ENCODE results near the gene RBKS. TPM values are rescaled to one million over a fixed set of nuclear protein-coding genes. Genes with fewer than 3 reads are reported as not detected.

The RBKS gene
- total and polyA plus RNA-seq, 8 donors = 1.5 to 3.9 (median 2.4) TPM

DNA sequence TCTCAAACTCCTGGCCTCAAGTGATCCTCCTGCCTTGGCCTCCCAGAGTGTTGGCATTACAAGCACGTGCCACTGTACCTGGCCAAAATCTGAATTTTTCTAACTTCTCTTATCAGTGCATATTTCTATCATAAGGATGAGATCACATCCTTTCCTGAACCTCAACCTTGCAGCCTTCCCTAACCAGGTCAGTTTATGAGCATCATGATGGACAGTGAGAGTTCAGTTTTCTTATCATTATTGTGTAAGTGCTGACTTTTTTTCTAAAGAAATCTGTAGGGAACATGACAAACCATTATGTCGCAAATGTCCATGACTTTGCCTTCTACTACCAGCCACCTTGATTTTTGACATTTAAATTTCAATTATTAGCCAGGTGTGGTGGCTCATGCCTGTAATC lies 87.1 kb downstream of the RBKS start:
- no peaks in the 10 kb centered on the region for H3K27me3 ChIP-seq
- ATAC-seq = no peak
- WGBS, 2 donors = 93% methylated on average over 2 of the region's 2 CpGs

GRCh38 chr2:27802547-27802946 lies 87.6 kb downstream of the RBKS start:
- H3K27me3 ChIP-seq = no peaks in the 10 kb centered on the region
- no peak for ATAC-seq
- no peak overlapping the region for H3K4me3 ChIP-seq
- WGBS, 2 donors = 95 to 98% methylated on average over 6 of the region's 6 CpGs
- no peaks in the 10 kb centered on the region for H3K36me3 ChIP-seq
- H3K9me3 ChIP-seq = no peaks in the 10 kb centered on the region
- intact Hi-C loops (cut with DNase I) = no loop called here
- FAIRE-seq = no peak
- no peak overlapping the region for H3K27ac ChIP-seq
- TF ChIP-seq, protein P1, sequence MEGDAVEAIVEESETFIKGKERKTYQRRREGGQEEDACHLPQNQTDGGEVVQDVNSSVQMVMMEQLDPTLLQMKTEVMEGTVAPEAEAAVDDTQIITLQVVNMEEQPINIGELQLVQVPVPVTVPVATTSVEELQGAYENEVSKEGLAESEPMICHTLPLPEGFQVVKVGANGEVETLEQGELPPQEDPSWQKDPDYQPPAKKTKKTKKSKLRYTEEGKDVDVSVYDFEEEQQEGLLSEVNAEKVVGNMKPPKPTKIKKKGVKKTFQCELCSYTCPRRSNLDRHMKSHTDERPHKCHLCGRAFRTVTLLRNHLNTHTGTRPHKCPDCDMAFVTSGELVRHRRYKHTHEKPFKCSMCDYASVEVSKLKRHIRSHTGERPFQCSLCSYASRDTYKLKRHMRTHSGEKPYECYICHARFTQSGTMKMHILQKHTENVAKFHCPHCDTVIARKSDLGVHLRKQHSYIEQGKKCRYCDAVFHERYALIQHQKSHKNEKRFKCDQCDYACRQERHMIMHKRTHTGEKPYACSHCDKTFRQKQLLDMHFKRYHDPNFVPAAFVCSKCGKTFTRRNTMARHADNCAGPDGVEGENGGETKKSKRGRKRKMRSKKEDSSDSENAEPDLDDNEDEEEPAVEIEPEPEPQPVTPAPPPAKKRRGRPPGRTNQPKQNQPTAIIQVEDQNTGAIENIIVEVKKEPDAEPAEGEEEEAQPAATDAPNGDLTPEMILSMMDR (IDR thresholded peaks at IDR 0.05) = no peak
- no peaks in the 10 kb centered on the region for H3K4me1 ChIP-seq
- no peak for DNase-seq

More for the DNA sequence above, 87.1 kb downstream of the RBKS start:
- intact Hi-C loops (cut with DNase I) = no loop called here
- DNase-seq (no peak), FAIRE-seq (no peak)
- H3K4me3 ChIP-seq = no peak overlapping the region
- no peak overlapping the region for H3K27ac ChIP-seq
- no peaks in the 10 kb centered on the region for H3K4me1 ChIP-seq
- no peaks in the 10 kb centered on the region for H3K36me3 ChIP-seq
- H3K9me3 ChIP-seq = no peaks in the 10 kb centered on the region
- TF ChIP-seq, protein P1 (IDR thresholded peaks at IDR 0.05) = no peak

- WGBS, 2 donors = 88 to 89% methylated on average over 6 of the region's 6 CpGs
- intact Hi-C loops (cut with DNase I) = no loop called here
- H3K4me3 ChIP-seq = no peak overlapping the region
- H3K9me3 ChIP-seq = no peaks in the 10 kb centered on the region
- TF ChIP-seq, protein P1 (IDR thresholded peaks at IDR 0.05) = no peak
- FAIRE-seq = no peak
- no peaks in the 10 kb centered on the region for H3K4me1 ChIP-seq
- ATAC-seq = no peak
- H3K27ac ChIP-seq = no peak overlapping the region
- no peak for DNase-seq
- H3K36me3 ChIP-seq = no peaks in the 10 kb centered on the region
- no peaks in the 10 kb centered on the region for H3K27me3 ChIP-seq
Measured at GRCh38 chr2:27800856-27801255, 89.3 kb downstream of the RBKS start.

GRCh38 chr2:27799646-27800010 lies 90.6 kb downstream of the RBKS start:
- peak in 2 of 4 donors; percentile 11 to 35 for ATAC-seq

DNA sequence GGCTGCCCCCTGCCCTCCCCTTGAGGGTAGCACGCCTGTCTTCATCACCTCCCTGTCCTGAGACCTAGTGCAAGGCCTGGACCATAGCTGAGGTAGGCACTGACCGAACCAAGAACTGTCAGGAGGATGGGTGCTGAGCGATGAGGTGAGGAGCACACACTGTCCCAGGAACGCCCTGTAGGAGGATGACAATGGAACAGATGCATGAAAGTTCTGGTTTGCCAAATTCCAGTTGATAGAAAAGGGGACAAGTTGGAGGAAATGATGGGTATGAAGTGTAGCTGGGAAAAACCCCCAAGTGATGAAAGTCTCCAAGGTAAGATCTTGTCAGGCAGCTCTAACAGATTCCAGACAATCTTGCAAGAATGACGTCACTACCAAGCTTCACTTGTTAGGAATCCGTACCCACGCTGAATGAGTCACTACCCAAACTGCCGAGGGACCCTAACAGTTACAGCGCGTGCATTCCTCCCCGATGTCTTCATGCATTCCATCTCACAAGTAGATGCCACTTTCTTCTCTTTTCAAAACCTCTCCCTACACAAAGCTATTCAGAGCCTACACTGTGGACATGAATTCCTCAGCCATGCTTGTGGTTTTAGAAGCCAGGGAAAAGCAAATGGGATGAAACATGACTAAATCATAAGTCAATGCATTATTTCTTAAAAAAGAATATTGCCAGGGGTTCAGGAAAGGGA lies 91.1 kb downstream of the RBKS start:
- no peaks in the 10 kb centered on the region for H3K27me3 ChIP-seq
- WGBS, 2 donors = 83 to 90% methylated on average over 11 of the region's 11 CpGs
- no peaks in the 10 kb centered on the region for H3K4me1 ChIP-seq
- FAIRE-seq (no peak), DNase-seq (peak in 1 of 6 donors; percentile 33), ATAC-seq (peak in 3 of 4 donors; percentile 39 to 77 (median 72))
- intact Hi-C loops (cut with DNase I) = no loop called here
- TF ChIP-seq, protein P1 (IDR thresholded peaks at IDR 0.05) = no peak
- H3K4me3 ChIP-seq = no peak overlapping the region
- peak overlapping the region in 1 of 4 donors; percentile 27 for H3K27ac ChIP-seq
- H3K36me3 ChIP-seq = no peaks in the 10 kb centered on the region
- H3K9me3 ChIP-seq = no peaks in the 10 kb centered on the region

More at GRCh38 chr2:27799646-27800010, 90.6 kb downstream of the RBKS start:
- 94 to 97% methylated on average over 4 of the region's 4 CpGs for WGBS, 2 donors
- H3K36me3 ChIP-seq = no peaks in the 10 kb centered on the region
- H3K9me3 ChIP-seq = no peaks in the 10 kb centered on the region
- DNase-seq = no peak
- no peak for FAIRE-seq
- H3K4me1 ChIP-seq = no peaks in the 10 kb centered on the region
- no peak overlapping the region for H3K4me3 ChIP-seq
- TF ChIP-seq, protein P1 (IDR thresholded peaks at IDR 0.05) = no peak
- intact Hi-C loops (cut with DNase I) = no loop called here
- H3K27me3 ChIP-seq = no peaks in the 10 kb centered on the region
- peak overlapping the region in 1 of 4 donors; percentile 27 for H3K27ac ChIP-seq
